A673 (cell line): ENCODE measurements around the gene ARHGAP40.
"Not testable (repeated sequence)": the region's sequence is repeated elsewhere in the genome, so short reads cannot be mapped to it uniquely, and the experiment has no call there.

ENCODE experiments used
- EZH2 ChIP-seq: fragments of 200-600 bp; sonication (generic); IDR thresholded peaks from 2 replicates; pipeline ENCODE4 v1.6.1; 2017; ENCODE audit warnings: borderline replicate concordance, low read depth, mild to moderate bottlenecking, mixed read lengths, antibody characterized with exemption, low read length; ENCODE audit not compliant: poor library complexity, severe bottlenecking
- TF ChIP-seq, protein P1 (sequence below): fragments of 300-800, 200-600 bp; sonication (generic); conservative IDR thresholded peaks from 2 replicates; pipeline ENCODE4 v1.5.1; 2017; ENCODE audit warnings: low read depth, mild to moderate bottlenecking, antibody characterized with exemption, low read length, moderate library complexity, mixed read lengths

DNA sequence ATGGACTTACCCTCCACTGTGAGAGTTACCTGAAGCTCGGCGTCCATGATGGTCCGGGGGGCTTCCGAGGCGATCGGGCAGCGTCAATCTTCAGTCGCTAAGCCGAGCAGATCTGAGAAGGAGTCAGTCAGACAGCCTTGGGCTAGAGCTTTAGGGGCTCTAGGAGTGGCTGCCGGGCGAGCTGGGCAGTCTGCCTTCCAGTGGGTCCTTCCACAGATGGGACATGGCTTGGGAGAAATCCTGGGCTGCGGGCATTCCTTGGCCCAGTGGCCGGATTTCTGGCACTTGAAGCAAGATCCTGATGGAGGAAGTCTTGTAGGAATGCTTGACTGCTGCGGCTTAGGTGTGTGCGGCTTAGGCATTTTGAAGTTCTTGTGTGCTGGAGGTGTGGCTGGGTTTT, 5.7 kb upstream of the ARHGAP40 start:
- TF ChIP-seq, protein P1, sequence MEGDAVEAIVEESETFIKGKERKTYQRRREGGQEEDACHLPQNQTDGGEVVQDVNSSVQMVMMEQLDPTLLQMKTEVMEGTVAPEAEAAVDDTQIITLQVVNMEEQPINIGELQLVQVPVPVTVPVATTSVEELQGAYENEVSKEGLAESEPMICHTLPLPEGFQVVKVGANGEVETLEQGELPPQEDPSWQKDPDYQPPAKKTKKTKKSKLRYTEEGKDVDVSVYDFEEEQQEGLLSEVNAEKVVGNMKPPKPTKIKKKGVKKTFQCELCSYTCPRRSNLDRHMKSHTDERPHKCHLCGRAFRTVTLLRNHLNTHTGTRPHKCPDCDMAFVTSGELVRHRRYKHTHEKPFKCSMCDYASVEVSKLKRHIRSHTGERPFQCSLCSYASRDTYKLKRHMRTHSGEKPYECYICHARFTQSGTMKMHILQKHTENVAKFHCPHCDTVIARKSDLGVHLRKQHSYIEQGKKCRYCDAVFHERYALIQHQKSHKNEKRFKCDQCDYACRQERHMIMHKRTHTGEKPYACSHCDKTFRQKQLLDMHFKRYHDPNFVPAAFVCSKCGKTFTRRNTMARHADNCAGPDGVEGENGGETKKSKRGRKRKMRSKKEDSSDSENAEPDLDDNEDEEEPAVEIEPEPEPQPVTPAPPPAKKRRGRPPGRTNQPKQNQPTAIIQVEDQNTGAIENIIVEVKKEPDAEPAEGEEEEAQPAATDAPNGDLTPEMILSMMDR, result not testable (repeated sequence)
- TF ChIP-seq EZH2, result not testable (repeated sequence)
